Adrenal gland (tissue), 5 donors: ENCODE data around the gene ADAMTSL1.

Source experiments
- CTCF ChIP-seq, 6 experiments: fragments of 450-650 bp in 4 of 6; fragments of 200-600 bp in 2 of 6; sonication (generic) in 1 of 6; IDR thresholded peaks; 1 replicate in 5 of 6; 2 replicates in 1 of 6; pipeline versions ENCODE4 v1.5.1 to v1.8.0; 2016 to 2021; ENCODE audit warnings: antibody characterized with exemption in 6 of 6, mild to moderate bottlenecking in 2 of 6, moderate library complexity in 1 of 6
- POLR2A ChIP-seq, 2 donors: fragments of 450-650 bp; IDR thresholded peaks; one replicate each; pipeline ENCODE4 v1.6.1; 2017; ENCODE audit warnings: antibody characterized with exemption in 2 of 2, mild to moderate bottlenecking in 2 of 2, moderate library complexity in 1 of 2
- donor health status: DM: no; HTN: no; CAD: no.

GRCh38 chr9:18539203-18539693 is 65.3 kb downstream of the ADAMTSL1 start:
- TF ChIP-seq CTCF (IDR thresholded peaks at IDR 0.05): no peak
- TF ChIP-seq POLR2A (IDR thresholded peaks at IDR 0.05): no peak
